H9 (cell line): ENCODE data around the gene RPL19. TPM values are rescaled to one million over a fixed set of nuclear protein-coding genes. Genes with fewer than 3 reads are reported as not detected.

ENCODE experiments used
- DNase-seq: peaks from one replicate; pipeline ENCODE4 v3.0.0-alpha.2; 2017
- H2AFZ ChIP-seq: one replicate; pipeline ENCODE4 v1.6.1; 2013; ENCODE audit warnings: mild to moderate bottlenecking, low read length, control low read depth, moderate library complexity
- H2AK5ac ChIP-seq: 2 replicates; pipeline ENCODE4 v1.6.1; 2013; ENCODE audit warnings: low read length, control low read depth, mixed read lengths; ENCODE audit not compliant: insufficient read length
- H2BK120ac ChIP-seq: one replicate; pipeline ENCODE4 v1.6.1; 2013; ENCODE audit warnings: low read depth, mild to moderate bottlenecking, low read length, control low read depth, inconsistent platforms; ENCODE audit not compliant: poor library complexity, severe bottlenecking
- H2BK12ac ChIP-seq: 2 replicates; pipeline ENCODE4 v1.6.1; 2013; ENCODE audit warnings: low read length, control low read depth, mixed read lengths, low read depth; ENCODE audit not compliant: insufficient read length
- H2BK15ac ChIP-seq: 2 replicates; pipeline ENCODE4 v1.6.1; 2013; ENCODE audit warnings: low read depth, low read length, control low read depth
- H2BK20ac ChIP-seq: one replicate; pipeline ENCODE4 v1.6.1; 2013; ENCODE audit warnings: low read depth, mild to moderate bottlenecking, low read length, control low read depth, inconsistent platforms; ENCODE audit not compliant: poor library complexity, severe bottlenecking
- H2BK5ac ChIP-seq: 2 replicates; pipeline ENCODE4 v1.6.1; 2013; ENCODE audit warnings: low read length, control low read depth, mixed read lengths; ENCODE audit not compliant: insufficient read length
- H3K14ac ChIP-seq: 2 replicates; pipeline ENCODE4 v1.6.1; 2013; ENCODE audit warnings: low read length, control low read depth; ENCODE audit not compliant: insufficient read depth
- H3K18ac ChIP-seq: 2 replicates; pipeline ENCODE4 v1.6.1; 2013; ENCODE audit warnings: low read depth, mild to moderate bottlenecking, mixed read lengths, low read length, control low read depth; ENCODE audit not compliant: insufficient read length
- H3K23ac ChIP-seq: 2 replicates; pipeline ENCODE4 v1.6.1; 2013; ENCODE audit warnings: low read length, control low read depth, mixed read lengths, low read depth; ENCODE audit not compliant: insufficient read length
- H3K23me2 ChIP-seq: 2 replicates; pipeline ENCODE4 v1.6.1; 2013; ENCODE audit warnings: low read depth, mild to moderate bottlenecking, mixed read lengths, low read length, control low read depth; ENCODE audit not compliant: insufficient read length, poor library complexity, severe bottlenecking
- H3K27ac ChIP-seq: 2 replicates; pipeline ENCODE4 v1.5.1; 2013; ENCODE audit warnings: low read length, control low read depth, mixed read lengths, low read depth; ENCODE audit not compliant: insufficient read length
- H3K27me3 ChIP-seq: 2 replicates; pipeline ENCODE4 v1.6.1; 2013; ENCODE audit warnings: low read length, control low read depth, inconsistent platforms; ENCODE audit not compliant: insufficient read depth
- H3K4ac ChIP-seq: 2 replicates; pipeline ENCODE4 v1.6.1; 2013; ENCODE audit warnings: low read depth, mild to moderate bottlenecking, control low read depth, inconsistent platforms, low read length, moderate library complexity
- H3K4me1 ChIP-seq: 2 replicates; pipeline ENCODE4 v1.6.1; 2013; ENCODE audit warnings: low read length, control low read depth, inconsistent platforms; ENCODE audit not compliant: insufficient read depth
- H3K4me2 ChIP-seq: 2 replicates; pipeline ENCODE4 v1.6.1; 2013; ENCODE audit warnings: low read length, control low read depth, mixed read lengths; ENCODE audit not compliant: insufficient read length, insufficient read depth
- H3K56ac ChIP-seq: 2 replicates; pipeline ENCODE4 v1.6.1; 2013; ENCODE audit warnings: low read depth, mild to moderate bottlenecking, mixed read lengths, low read length, control low read depth; ENCODE audit not compliant: insufficient read length
- H3K79me1 ChIP-seq: 2 replicates; pipeline ENCODE4 v1.6.1; 2013; ENCODE audit warnings: low read depth, mild to moderate bottlenecking, moderate library complexity, low read length, control low read depth, inconsistent platforms; ENCODE audit not compliant: insufficient read depth, poor library complexity, severe bottlenecking
- H3K79me2 ChIP-seq: 2 replicates; pipeline ENCODE4 v1.6.1; 2013; ENCODE audit warnings: low read length, control low read depth, inconsistent platforms; ENCODE audit not compliant: insufficient read depth
- H3K9ac ChIP-seq: 2 replicates; pipeline ENCODE4 v1.6.1; 2013; ENCODE audit warnings: low read length, control low read depth, mixed read lengths; ENCODE audit not compliant: insufficient read length; ENCODE audit errors: extremely low read depth
- H3K9me3 ChIP-seq: one replicate; pipeline ENCODE4 v1.6.1; 2013; ENCODE audit warnings: low read depth, low read length, inconsistent platforms; ENCODE audit not compliant: control insufficient read depth
- H3T11ph ChIP-seq: one replicate; pipeline ENCODE4 v1.6.1; 2013; ENCODE audit warnings: mild to moderate bottlenecking, low read length, control low read depth, inconsistent platforms
- H4K20me1 ChIP-seq: one replicate; pipeline ENCODE4 v1.6.1; 2013; ENCODE audit not compliant: control insufficient read depth, insufficient read length, insufficient read depth
- H4K5ac ChIP-seq: 2 replicates; pipeline ENCODE4 v1.6.1; 2013; ENCODE audit warnings: low read depth, mild to moderate bottlenecking, mixed read lengths, low read length, control low read depth; ENCODE audit not compliant: insufficient read length
- H4K8ac ChIP-seq: replicated peaks from 2 replicates; pipeline ENCODE4 v1.6.1; 2013; ENCODE audit warnings: low read length, control low read depth, mixed read lengths, low read depth; ENCODE audit not compliant: insufficient read length
- H4K91ac ChIP-seq: 2 replicates; pipeline ENCODE4 v1.6.1; 2013; ENCODE audit warnings: low read depth, mild to moderate bottlenecking, moderate library complexity, mixed read lengths, low read length, control low read depth; ENCODE audit not compliant: insufficient read length
- H3K27ac Mint-ChIP-seq, 3 experiments: 2 replicates in 2 of 3; 3 replicates in 1 of 3; pipeline ENCODE4 v1.8.0; 2020 to 2021; ENCODE audit warnings: mixed read lengths in 3 of 3, mild to moderate bottlenecking in 1 of 3, moderate library complexity in 1 of 3
- H3K27me3 Mint-ChIP-seq: 2 replicates; pipeline ENCODE4 v1.8.0; 2021; ENCODE audit warnings: low read depth, mild to moderate bottlenecking, moderate library complexity, mixed read lengths
- H3K36me3 Mint-ChIP-seq, 3 experiments: 2 replicates in 2 of 3; 3 replicates in 1 of 3; pipeline ENCODE4 v1.8.0; 2020 to 2021; ENCODE audit warnings: low read depth in 3 of 3, mixed read lengths in 3 of 3; ENCODE audit not compliant: insufficient read depth in 1 of 3
- H3K4me1 Mint-ChIP-seq, 2 experiments: 2 replicates each; pipeline ENCODE4 v1.8.0; 2020; ENCODE audit warnings: mixed read lengths in 2 of 2
- H3K4me3 Mint-ChIP-seq, 2 experiments: 2 replicates in 1 of 2; 3 replicates in 1 of 2; pipeline ENCODE4 v1.8.0; 2020 to 2021; ENCODE audit warnings: mild to moderate bottlenecking in 2 of 2, mixed read lengths in 2 of 2, moderate library complexity in 1 of 2
- H3K9me3 Mint-ChIP-seq, 2 experiments: 2 replicates in 1 of 2; 3 replicates in 1 of 2; pipeline ENCODE4 v1.8.0; 2020; ENCODE audit warnings: mild to moderate bottlenecking in 2 of 2, mixed read lengths in 2 of 2, moderate library complexity in 1 of 2
- CTCF ChIP-seq: fragments of 200-600 bp; sonication (generic); conservative IDR thresholded peaks from 3 replicates; pipeline ENCODE4 v1.8.0; 2021; ENCODE audit warnings: antibody characterized with exemption, mild to moderate bottlenecking
- WGBS: extraction: QIAGEN DNeasy Blood & Tissue Kit; methylation state at CpG from one replicate; pipeline ENCODE4 v1.1.7; 2013; ENCODE audit warnings: missing lambda C conversion rate, low lambda C conversion rate, mixed read lengths; ENCODE audit not compliant: insufficient read length; ENCODE audit errors: extremely low coverage; 5-methylcytosine and 5-hydroxymethylcytosine counted together
- total RNA-seq: library from RNA; stranded (reverse); gene quantifications from 2 replicates; pipeline ENCODE4 v1.2.1, GENCODE V29; 2021

RPL19 gene
- total RNA-seq, 1 experiment from 2014 or later: 2,038 TPM

GRCh38 chr17:39198186-39198566 is 1.9 kb upstream of the RPL19 start:
- Histone ChIP-seq H3K27ac (no peak overlapping the region), H3K79me1 (peaks cover 4% of the 10 kb centered on the region), H4K8ac (no peak overlapping the region), H2BK120ac (no peak overlapping the region), H3K9ac (no peak overlapping the region), H4K20me1 (peaks cover 4% of the 10 kb centered on the region), H3K27me3 (no peaks in the 10 kb centered on the region), H2BK20ac (no peak overlapping the region), H2AK5ac (no peak overlapping the region), H2BK12ac (no peak overlapping the region), H2BK15ac (no peak overlapping the region), H3K14ac (no peak overlapping the region), H3K56ac (no peak overlapping the region), H3T11ph (no peak overlapping the region), H3K23ac (no peak overlapping the region), H3K9me3 (no peaks in the 10 kb centered on the region), H4K91ac (no peak overlapping the region), H3K23me2 (peaks cover 15% of the 10 kb centered on the region), H3K4me2 (peak overlapping the region; percentile 68), H3K4ac (no peak overlapping the region), H2BK5ac (no peak overlapping the region), H2AFZ (no peak overlapping the region), H3K4me1 (peaks cover 4% of the 10 kb centered on the region; the same call in 1 of the 2 replicates), H3K18ac (no peak overlapping the region), H4K5ac (no peak overlapping the region), H3K79me2 (peaks cover 9% of the 10 kb centered on the region; the same call in 1 of the 2 replicates)
- peaks cover 29 to 39% (median 38%) of the 10 kb centered on the region in 3 experiments for H3K36me3 Mint-ChIP-seq
- WGBS: no CpG with 5 or more reads among the region's 4 CpGs
- H3K27me3 Mint-ChIP-seq: no peaks in the 10 kb centered on the region
- peaks cover 0 to 7% of the 10 kb centered on the region in 2 experiments; a peak in 1 of 5 replicates for H3K9me3 Mint-ChIP-seq
- peak overlapping the region; percentile 98 for H3K4me3 Mint-ChIP-seq
- no peak for DNase-seq
- H3K27ac Mint-ChIP-seq: peak overlapping the region in 2 of 3 experiments; percentile 72 to 80; a peak in 2 of 7 replicates
- no peak for TF ChIP-seq CTCF
- peaks cover 37 to 55% of the 10 kb centered on the region in 2 experiments for H3K4me1 Mint-ChIP-seq
